ENCODE data around the gene INTS1.

DNA sequence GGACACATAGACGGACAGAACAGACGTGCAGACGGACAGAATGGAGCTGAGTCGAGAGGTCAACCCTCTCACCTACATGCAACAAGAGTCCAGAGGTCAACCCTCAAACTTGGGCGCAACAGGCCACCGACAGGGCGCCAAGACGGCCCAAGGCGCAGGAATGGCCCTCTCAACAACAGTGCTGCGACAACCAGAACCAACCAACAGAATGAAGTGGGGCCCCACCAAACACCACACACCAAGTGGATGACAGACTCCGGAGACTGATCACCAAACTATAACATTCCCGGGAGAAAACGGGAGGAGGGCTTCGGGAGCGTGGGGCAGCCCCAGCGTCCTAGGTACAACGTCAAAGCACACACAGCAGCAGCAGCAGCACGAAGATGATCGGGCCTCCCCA is 13.4 kb downstream of the INTS1 start:
- TF ChIP-seq POLR2A (IDR thresholded peaks at IDR 0.05) (no peak), CTCF (IDR thresholded peaks at IDR 0.05) (no peak)
